PC-9 (cell line): ENCODE measurements around the gene SUN1.

ENCODE experiments used
- EZH2 ChIP-seq: fragments of 200-600 bp; sonication (generic); IDR thresholded peaks from 2 replicates; pipeline ENCODE4 v1.8.0; 2017; ENCODE audit warnings: antibody characterized with exemption, low read depth
- TF ChIP-seq, protein P1 (sequence below): fragments of 200-600 bp; sonication (generic); conservative IDR thresholded peaks from 2 replicates; pipeline ENCODE4 v1.6.1; 2017; ENCODE audit warnings: mixed run types, antibody characterized with exemption, mild to moderate bottlenecking, moderate library complexity

- TF ChIP-seq, protein P1, sequence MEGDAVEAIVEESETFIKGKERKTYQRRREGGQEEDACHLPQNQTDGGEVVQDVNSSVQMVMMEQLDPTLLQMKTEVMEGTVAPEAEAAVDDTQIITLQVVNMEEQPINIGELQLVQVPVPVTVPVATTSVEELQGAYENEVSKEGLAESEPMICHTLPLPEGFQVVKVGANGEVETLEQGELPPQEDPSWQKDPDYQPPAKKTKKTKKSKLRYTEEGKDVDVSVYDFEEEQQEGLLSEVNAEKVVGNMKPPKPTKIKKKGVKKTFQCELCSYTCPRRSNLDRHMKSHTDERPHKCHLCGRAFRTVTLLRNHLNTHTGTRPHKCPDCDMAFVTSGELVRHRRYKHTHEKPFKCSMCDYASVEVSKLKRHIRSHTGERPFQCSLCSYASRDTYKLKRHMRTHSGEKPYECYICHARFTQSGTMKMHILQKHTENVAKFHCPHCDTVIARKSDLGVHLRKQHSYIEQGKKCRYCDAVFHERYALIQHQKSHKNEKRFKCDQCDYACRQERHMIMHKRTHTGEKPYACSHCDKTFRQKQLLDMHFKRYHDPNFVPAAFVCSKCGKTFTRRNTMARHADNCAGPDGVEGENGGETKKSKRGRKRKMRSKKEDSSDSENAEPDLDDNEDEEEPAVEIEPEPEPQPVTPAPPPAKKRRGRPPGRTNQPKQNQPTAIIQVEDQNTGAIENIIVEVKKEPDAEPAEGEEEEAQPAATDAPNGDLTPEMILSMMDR, result no peak
- TF ChIP-seq EZH2, result no peak
Observed at GRCh38 chr7:879093-879492, 46.8 kb downstream of the SUN1 start.
